HL-60/S4 treated with phorbol 12-myristate 13-acetate at 8.2 ng/mL for 4 days and 3 days (cell line): ENCODE measurements around the gene DENND6B.
"Not testable (repeated sequence)": the region's sequence is repeated elsewhere in the genome, so short reads cannot be mapped to it uniquely, and the experiment has no call there.

ENCODE experiments used
- in situ Hi-C: fragments of 300-500 bp; cut with MboI; formaldehyde crosslinking; loops from 2 replicates; pipeline ENCODE4 v1.15.0; 2022; ENCODE audit warnings: low sequenced_read_pairs

DENND6B gene

GRCh38 chr22:50339945-50340879, 13.4 kb upstream of the DENND6B start:
- in situ Hi-C loops: no loop called here

- in situ Hi-C loops: no loop called here
Observed at GRCh38 chr22:50338860-50339462, 12.1 kb upstream of the DENND6B start.

GRCh38 chr22:50338042-50338573, 11.3 kb upstream of the DENND6B start:
- in situ Hi-C loops: no loop called here

- in situ Hi-C loops: no loop called here
Observed at GRCh38 chr22:50337262-50338041, 10.6 kb upstream of the DENND6B start.

GRCh38 chr22:50334433-50334832, 7.6 kb upstream of the DENND6B start:
- in situ Hi-C loops: not testable (repeated sequence)

- in situ Hi-C loops: loop anchor here (5.0 kb wide), 1 partner anchor 52 kb away; no protein-coding TSS in a partner anchor
Observed at GRCh38 chr22:50329236-50329635, 2.4 kb upstream of the DENND6B start.

GRCh38 chr22:50327711-50328019, 853 bp upstream of the DENND6B start:
- in situ Hi-C loops: loop anchor here (5.0 kb wide), 1 partner anchor 50 kb away; no protein-coding TSS in a partner anchor

- in situ Hi-C loops: loop anchor here (5.0 kb wide), 1 partner anchor 49 kb away; no protein-coding TSS in a partner anchor
Observed at GRCh38 chr22:50326225-50326955, 422 bp downstream of the DENND6B start.

- in situ Hi-C loops: loop anchor here (5.0 kb wide), 1 partner anchor 48 kb away; no protein-coding TSS in a partner anchor
Observed at GRCh38 chr22:50325444-50326224, 1.2 kb downstream of the DENND6B start.

- in situ Hi-C loops: no loop called here
Observed at GRCh38 chr22:50323900-50324299, 2.9 kb downstream of the DENND6B start.

GRCh38 chr22:50322382-50323104, 4.3 kb downstream of the DENND6B start:
- in situ Hi-C loops: not testable (repeated sequence)

GRCh38 chr22:50320671-50321325, 6.0 kb downstream of the DENND6B start:
- in situ Hi-C loops: no loop called here

GRCh38 chr22:50320116-50320515, 6.7 kb downstream of the DENND6B start:
- in situ Hi-C loops: no loop called here

GRCh38 chr22:50319503-50319951, 7.3 kb downstream of the DENND6B start:
- in situ Hi-C loops: no loop called here

- in situ Hi-C loops: no loop called here
Observed at GRCh38 chr22:50318698-50319411, 8.0 kb downstream of the DENND6B start.

GRCh38 chr22:50318356-50318697, 8.5 kb downstream of the DENND6B start:
- in situ Hi-C loops: no loop called here

GRCh38 chr22:50317674-50318073, 9.1 kb downstream of the DENND6B start:
- in situ Hi-C loops: no loop called here

- in situ Hi-C loops: no loop called here
Observed at GRCh38 chr22:50317178-50317577, 9.6 kb downstream of the DENND6B start.
